Ovary (tissue), 3 donors: ENCODE results near the gene SPACA4.

Experiments used
- CTCF ChIP-seq, 3 donors: fragments of 450-650 bp in 2 of 3; fragments of 200-600 bp in 1 of 3; IDR thresholded peaks; one replicate each; pipeline versions ENCODE4 v1.5.1 to v1.8.0; 2016 to 2022; ENCODE audit warnings: antibody characterized with exemption in 3 of 3, mild to moderate bottlenecking in 1 of 3
- EP300 ChIP-seq: sonication (generic); formaldehyde crosslinking; IDR thresholded peaks from one replicate; pipeline ENCODE4 v1.6.1; 2017; ENCODE audit warnings: antibody characterized with exemption
- donor health status: DM: no; HTN: no; CAD: no.

DNA sequence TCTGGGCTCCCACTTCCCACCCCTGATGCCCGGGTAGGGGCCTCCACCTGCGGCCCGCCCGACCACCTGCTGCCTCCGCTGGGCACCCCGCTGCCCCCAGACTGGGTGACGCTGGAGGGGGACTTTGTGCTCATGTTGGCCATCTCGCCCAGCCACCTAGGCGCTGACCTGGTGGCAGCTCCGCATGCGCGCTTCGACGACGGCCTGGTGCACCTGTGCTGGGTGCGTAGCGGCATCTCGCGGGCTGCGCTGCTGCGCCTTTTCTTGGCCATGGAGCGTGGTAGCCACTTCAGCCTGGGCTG, 22.7 kb downstream of the SPACA4 start:
- TF ChIP-seq CTCF (IDR thresholded peaks at IDR 0.05) = no peak
- no peak for TF ChIP-seq EP300
